Inflammatory macrophage treated with lipopolysaccharide for 4 hours (primary cell): ENCODE data around the gene MYZAP.

Source experiments
- DNase-seq: peaks from one replicate; pipeline ENCODE4 v3.0.0-alpha.2; 2020

The MYZAP gene

GRCh38 chr15:57563416-57563815 is 28.3 kb upstream of the MYZAP start:
- DNase-seq: no peak

GRCh38 chr15:57565311-57565710 is 26.4 kb upstream of the MYZAP start:
- DNase-seq: peak; percentile 52

GRCh38 chr15:57566834-57567233 is 24.9 kb upstream of the MYZAP start:
- DNase-seq: no peak

GRCh38 chr15:57567891-57568290 is 23.8 kb upstream of the MYZAP start:
- no peak for DNase-seq

GRCh38 chr15:57568299-57568698 is 23.4 kb upstream of the MYZAP start:
- no peak for DNase-seq

- no peak for DNase-seq
These were observed 21.4 kb upstream of the MYZAP start for GRCh38 chr15:57570340-57570739.

- DNase-seq: no peak
These were observed 20.7 kb upstream of the MYZAP start for GRCh38 chr15:57570994-57571393.

- DNase-seq: no peak
These were observed 20.0 kb upstream of the MYZAP start for GRCh38 chr15:57571725-57572124.

GRCh38 chr15:57572468-57572867 is 19.2 kb upstream of the MYZAP start:
- DNase-seq: no peak

- DNase-seq: no peak
These were observed 18.6 kb upstream of the MYZAP start for GRCh38 chr15:57573151-57573550.

- no peak for DNase-seq
These were observed 16.3 kb upstream of the MYZAP start for GRCh38 chr15:57575363-57575762.

GRCh38 chr15:57578288-57578900 is 13.3 kb upstream of the MYZAP start:
- no peak for DNase-seq

GRCh38 chr15:57580428-57580827 is 11.3 kb upstream of the MYZAP start:
- no peak for DNase-seq

GRCh38 chr15:57580866-57581265 is 10.8 kb upstream of the MYZAP start:
- DNase-seq: no peak

GRCh38 chr15:57582090-57582489 is 9.6 kb upstream of the MYZAP start:
- DNase-seq: no peak

- no peak for DNase-seq
These were observed 8.4 kb upstream of the MYZAP start for GRCh38 chr15:57583282-57583681.

- no peak for DNase-seq
These were observed 8.0 kb upstream of the MYZAP start for GRCh38 chr15:57583720-57584119.

GRCh38 chr15:57586661-57587424 is 4.9 kb upstream of the MYZAP start:
- peak; percentile 73 for DNase-seq

GRCh38 chr15:57589281-57589680 is 2.4 kb upstream of the MYZAP start:
- DNase-seq: peak; percentile 35

GRCh38 chr15:57589754-57590153 is 1.9 kb upstream of the MYZAP start:
- no peak for DNase-seq

GRCh38 chr15:57591237-57591821 is 375 bp upstream of the MYZAP start:
- DNase-seq: no peak

GRCh38 chr15:57592426-57592825 is 722 bp downstream of the MYZAP start:
- DNase-seq: no peak

GRCh38 chr15:57592836-57593420 is 1.2 kb downstream of the MYZAP start:
- no peak for DNase-seq

GRCh38 chr15:57594479-57594878 is 2.8 kb downstream of the MYZAP start:
- no peak for DNase-seq
